Natural killer cell (primary cell): ENCODE data around the gene TCF7. TPM values are rescaled to one million over a fixed set of nuclear protein-coding genes. Genes with fewer than 3 reads are reported as not detected.
A peak's percentile ranks its signal among the peaks of the same experiment; 100 is the strongest.

ENCODE experiments used
- ATAC-seq, 3 donors: fragments of 150-1000 bp in 2 of 3; fragments of 200-7000 bp in 1 of 3; cut with Tn5 transposase; 1 replicate in 1 of 3; 2 replicates in 2 of 3; pipeline ENCODE4 v1.10.0; 2021; ENCODE audit warnings: mild to moderate bottlenecking in 2 of 3, moderate library complexity in 2 of 3
- DNase-seq, 2 donors: peaks; one replicate each; pipeline versions ENCODE4 v3.0.0 to v3.0.0-alpha.2; 2013 to 2021; ENCODE audit warnings: mixed read lengths in 1 of 2
- H3K27ac ChIP-seq: one replicate; pipeline ENCODE4 v1.5.1; 2013; ENCODE audit warnings: mild to moderate bottlenecking, low read length
- H3K27me3 ChIP-seq: one replicate; pipeline ENCODE4 v1.6.1; 2013; ENCODE audit warnings: low read length; ENCODE audit not compliant: control insufficient read depth, insufficient read depth
- H3K36me3 ChIP-seq: one replicate; pipeline ENCODE4 v1.6.1; 2013; ENCODE audit warnings: low read length; ENCODE audit not compliant: control insufficient read depth, insufficient read depth
- H3K4me1 ChIP-seq: one replicate; pipeline ENCODE4 v1.6.1; 2013; ENCODE audit warnings: low read length; ENCODE audit not compliant: control insufficient read depth, insufficient read depth
- H3K4me3 ChIP-seq: one replicate; pipeline ENCODE4 v1.5.1; 2013; ENCODE audit warnings: low read length
- H3K9me3 ChIP-seq: one replicate; pipeline ENCODE4 v1.6.1; 2013; ENCODE audit warnings: low read length; ENCODE audit not compliant: control insufficient read depth, insufficient read depth
- H3K27ac Mint-ChIP-seq, 2 donors: one replicate each; pipeline ENCODE4 v1.8.0; 2022; ENCODE audit warnings: mild to moderate bottlenecking in 2 of 2, mixed read lengths in 2 of 2, moderate library complexity in 1 of 2
- H3K27me3 Mint-ChIP-seq, 2 donors: one replicate each; pipeline ENCODE4 v1.8.0; 2022; ENCODE audit warnings: low read depth in 2 of 2, mixed read lengths in 2 of 2
- H3K36me3 Mint-ChIP-seq: one replicate; pipeline ENCODE4 v1.8.0; 2022; ENCODE audit warnings: mixed read lengths
- H3K4me1 Mint-ChIP-seq, 2 donors: one replicate each; pipeline ENCODE4 v1.8.0; 2022; ENCODE audit warnings: mixed read lengths in 2 of 2
- H3K4me3 Mint-ChIP-seq: one replicate; pipeline ENCODE4 v1.8.0; 2022; ENCODE audit warnings: mild to moderate bottlenecking, moderate library complexity, mixed read lengths
- H3K9me3 Mint-ChIP-seq, 2 donors: one replicate each; pipeline ENCODE4 v1.8.0; 2022; ENCODE audit warnings: mixed read lengths in 2 of 2
- CTCF ChIP-seq: fragments of 200-600 bp; IDR thresholded peaks from one replicate; pipeline ENCODE4 v1.8.0; 2022; ENCODE audit warnings: antibody characterized with exemption
- WGBS: methylation state at CpG from one replicate; pipeline ENCODE4 v1.1.7; 2013; ENCODE audit warnings: missing lambda C conversion rate; ENCODE audit not compliant: insufficient coverage; 5-methylcytosine and 5-hydroxymethylcytosine counted together
- intact Hi-C: fragments of 100-400 bp; cut with micrococcal nuclease; formaldehyde crosslinking; loops from one replicate; pipeline ENCODE4 v1.14.2; 2022
- total RNA-seq, 4 donors: library from RNA; stranded (reverse); fragments of 120-200 nt in 1 of 4; gene quantifications; one replicate each; pipeline versions ENCODE4 v1.2.3 to v1.2.4, GENCODE V29; 2013 to 2022

Gene TCF7
- total RNA-seq, 3 donors from 2014 or later (not counting 1 experiment from before 2014, with no cell fraction given), result 97.7 to 203 (median 158) TPM

GRCh38 chr5:134113363-134113889, 1.1 kb upstream of the TCF7 start:
- Mint-ChIP-seq H3K27ac (peak overlapping the region; percentile 87 to 91), H3K36me3 (no peaks in the 10 kb centered on the region), H3K27me3 (peaks cover 0 to 4% of the 10 kb centered on the region in 2 donors), H3K4me1 (peaks cover 26 to 45% of the 10 kb centered on the region in 2 donors), H3K4me3 (peak overlapping the region; percentile 94), H3K9me3 (no peaks in the 10 kb centered on the region)
- no peaks in the 10 kb centered on the region for H3K27me3 ChIP-seq
- no peaks in the 10 kb centered on the region for H3K9me3 ChIP-seq
- H3K36me3 ChIP-seq, result peaks cover 5% of the 10 kb centered on the region
- ATAC-seq (no peak), DNase-seq (peak in 1 of 2 donors; percentile 50)
- peak overlapping the region; percentile 71 for H3K27ac ChIP-seq
- TF ChIP-seq CTCF, result no peak
- 32% methylated on average over 30 of the region's 30 CpGs for WGBS
- intact Hi-C loops, result no loop called here
- peak overlapping the region; percentile 85 for H3K4me3 ChIP-seq
- peaks cover 59% of the 10 kb centered on the region for H3K4me1 ChIP-seq

GRCh38 chr5:134114886-134115805, 665 bp downstream of the TCF7 start:
- H3K4me1 ChIP-seq, result peaks cover 76% of the 10 kb centered on the region
- 1% methylated on average over 99 of the region's 110 CpGs for WGBS

DNA sequence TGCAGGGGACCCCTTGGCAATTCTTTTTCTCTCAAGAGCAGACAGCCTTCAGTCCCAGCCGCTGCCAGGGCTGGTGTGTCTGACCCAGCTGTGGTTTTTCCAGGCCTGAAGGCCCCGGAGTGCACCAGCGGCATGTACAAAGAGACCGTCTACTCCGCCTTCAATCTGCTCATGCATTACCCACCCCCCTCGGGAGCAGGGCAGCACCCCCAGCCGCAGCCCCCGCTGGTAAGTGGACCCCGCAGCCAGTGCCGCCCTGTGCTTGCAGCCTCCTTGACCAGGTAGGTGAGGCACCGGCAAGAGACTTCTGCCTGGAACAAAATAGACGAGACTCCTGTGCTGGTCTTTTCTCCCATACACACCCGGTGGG, 1.3 kb downstream of the TCF7 start:
- H3K9me3 ChIP-seq, result no peaks in the 10 kb centered on the region
- Mint-ChIP-seq H3K27me3 (peaks cover 0 to 4% of the 10 kb centered on the region in 2 donors), H3K4me3 (peak overlapping the region; percentile 70), H3K36me3 (no peaks in the 10 kb centered on the region), H3K27ac (peak overlapping the region; percentile 49 to 65), H3K4me1 (peaks cover 38 to 67% of the 10 kb centered on the region in 2 donors), H3K9me3 (no peaks in the 10 kb centered on the region)
- H3K4me1 ChIP-seq, result peaks cover 82% of the 10 kb centered on the region
- H3K4me3 ChIP-seq, result peak overlapping the region; percentile 60
- no peak for ATAC-seq
- WGBS, result 33% methylated on average over 13 of the region's 13 CpGs
- peak overlapping the region; percentile 76 for H3K27ac ChIP-seq
- H3K36me3 ChIP-seq, result peaks cover 20% of the 10 kb centered on the region
- no peaks in the 10 kb centered on the region for H3K27me3 ChIP-seq
- no peak for TF ChIP-seq CTCF
- DNase-seq, result no peak
- intact Hi-C loops, result loop anchor here (2.0 kb wide), 2 partner anchors 15 to 17 kb away; no protein-coding TSS in a partner anchor

More at GRCh38 chr5:134114886-134115805, 665 bp downstream of the TCF7 start:
- Histone ChIP-seq H3K4me3 (peak overlapping the region; percentile 60), H3K9me3 (no peaks in the 10 kb centered on the region), H3K27ac (peak overlapping the region; percentile 76), H3K27me3 (no peaks in the 10 kb centered on the region), H3K36me3 (peaks cover 13% of the 10 kb centered on the region)
- no peaks in the 10 kb centered on the region for H3K36me3 Mint-ChIP-seq
- peaks cover 0 to 4% of the 10 kb centered on the region in 2 donors for H3K27me3 Mint-ChIP-seq
- peaks cover 38 to 60% of the 10 kb centered on the region in 2 donors for H3K4me1 Mint-ChIP-seq
- peak overlapping the region; percentile 70 for H3K4me3 Mint-ChIP-seq
- DNase-seq, result peak; percentile 62 to 78
- intact Hi-C loops, result loop anchor here (2.0 kb wide), 2 partner anchors 14 to 18 kb away; no protein-coding TSS in a partner anchor
- H3K9me3 Mint-ChIP-seq, result no peaks in the 10 kb centered on the region
- ATAC-seq, result peak; percentile 36 to 38 (median 38)
- no peak for TF ChIP-seq CTCF
- peak overlapping the region; percentile 49 to 65 for H3K27ac Mint-ChIP-seq
